Ovary (tissue), 9 donors: ENCODE data around the gene SLC4A5. TPM values are rescaled to one million over a fixed set of nuclear protein-coding genes. Genes with fewer than 3 reads are reported as not detected.

Experiments used
- DNase-seq, 5 donors: peaks; one replicate each; pipeline ENCODE4 v3.0.0-alpha.2; 2019 to 2020
- H3K27ac ChIP-seq, 2 donors: fragments of 200-600 bp; one replicate each; pipeline versions ENCODE4 v1.5.1 to v1.8.0; 2019 to 2022
- H3K27me3 ChIP-seq: fragments of 200-600 bp; one replicate; pipeline ENCODE4 v1.8.0; 2022
- H3K36me3 ChIP-seq: fragments of 200-600 bp; sonication (generic); one replicate; pipeline ENCODE4 v1.5.1; 2019
- H3K4me1 ChIP-seq: one replicate; pipeline ENCODE4 v1.8.1; 2013; ENCODE audit warnings: mild to moderate bottlenecking, moderate library complexity; ENCODE audit not compliant: insufficient read depth
- H3K4me3 ChIP-seq: fragments of 200-600 bp; sonication (generic); one replicate; pipeline ENCODE4 v1.5.1; 2017
- H3K9me3 ChIP-seq, 2 donors: fragments of 200-600 bp in 1 of 2; sonication (generic) in 1 of 2; one replicate each; pipeline versions ENCODE4 v1.5.1 to v1.8.1; 2013 to 2019; ENCODE audit warnings: mild to moderate bottlenecking in 1 of 2, moderate library complexity in 1 of 2
- EP300 ChIP-seq: sonication (generic); formaldehyde crosslinking; IDR thresholded peaks from one replicate; pipeline ENCODE4 v1.6.1; 2017; ENCODE audit warnings: antibody characterized with exemption
- POLR2A ChIP-seq: fragments of 450-650 bp; IDR thresholded peaks from one replicate; pipeline ENCODE4 v1.6.1; 2017; ENCODE audit warnings: antibody characterized with exemption, mild to moderate bottlenecking, moderate library complexity
- WGBS, 3 donors: extraction: QIAGEN DNeasy Blood & Tissue Kit in 1 of 3; methylation state at CpG; one replicate each; pipeline versions ENCODE4 v1.1.5 to v1.1.7; 2013 to 2017; 5-methylcytosine and 5-hydroxymethylcytosine counted together
- intact Hi-C, 4 donors: fragments of 100-400 bp; cut with DNase I; formaldehyde crosslinking; loops; one replicate each; pipeline versions ENCODE4 v1.11.0 to v1.15.1; 2022 to 2023
- polyA plus RNA-seq, 2 donors: library from polyadenylated mRNA; stranded (reverse); fragments of 200-250 nt in 1 of 2; fragments of 350-450 nt in 1 of 2; fragmentation: Illumina TruSeq in 1 of 2; extraction: RNeasy Lipid Tissue Mini Kit (QIAGEN cat#74804) in 1 of 2; gene quantifications; one replicate each; pipeline ENCODE4 v1.2.3, GENCODE V29; 2013 to 2014
- total RNA-seq, 7 donors: library from RNA; depleted of rRNA in 2 of 7; stranded (reverse); fragments of >200 nt in 2 of 7; fragmentation: NEBNext Ultra II Directional in 3 of 7; extraction: Animal tissue kit (Norgen Biotek cat#: 25700) in 3 of 7; gene quantifications; one replicate each; pipeline versions ENCODE4 v1.1.0 to v1.2.4, GENCODE V29; 2016 to 2023
- TF ChIP-seq, protein P1 (sequence below), 3 donors: fragments of 450-650 bp in 2 of 3; fragments of 200-600 bp in 1 of 3; IDR thresholded peaks; one replicate each; pipeline versions ENCODE4 v1.5.1 to v1.8.0; 2016 to 2022; ENCODE audit warnings: antibody characterized with exemption in 3 of 3, mild to moderate bottlenecking in 1 of 3
- donor health status: DM: no; HTN: no; CAD: no; lungs with moderate emphysema.
- donor health status: DM: no; HTN: no; CAD: no.
- donor health status: Bipolar disorder and iron deficiency.
- donor health status: DM: yes; HTN: yes; CAD: no.
- donor health status: DM: no; HTN: no; CAD: no.
- donor health status: DM: yes; HTN: yes; CAD: no.

SLC4A5 gene
- total and polyA plus RNA-seq, 9 donors, result 1.1 to 6.3 (median 2.4) TPM

DNA sequence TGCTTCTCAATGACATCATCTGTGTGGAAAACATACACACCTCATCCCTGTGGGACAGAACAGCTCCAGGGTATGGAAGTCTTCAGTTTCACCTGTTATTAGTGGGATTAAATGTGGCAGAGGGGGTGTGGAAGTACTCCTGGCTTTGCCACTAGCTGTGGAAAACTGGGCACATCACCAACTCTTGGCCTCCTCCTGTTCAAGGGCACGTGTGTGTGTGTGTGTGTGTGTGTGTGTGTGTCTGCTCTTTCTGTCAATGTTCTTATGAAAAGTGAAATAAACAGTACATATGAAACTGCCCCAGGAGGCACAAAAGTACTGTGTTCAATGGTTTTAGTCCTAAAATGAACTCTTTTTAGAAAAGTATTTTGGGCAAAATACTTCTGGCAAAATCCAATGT lies 78.9 kb downstream of the SLC4A5 start:
- TF ChIP-seq POLR2A (no peak), EP300 (no peak)
- TF ChIP-seq, protein P1, sequence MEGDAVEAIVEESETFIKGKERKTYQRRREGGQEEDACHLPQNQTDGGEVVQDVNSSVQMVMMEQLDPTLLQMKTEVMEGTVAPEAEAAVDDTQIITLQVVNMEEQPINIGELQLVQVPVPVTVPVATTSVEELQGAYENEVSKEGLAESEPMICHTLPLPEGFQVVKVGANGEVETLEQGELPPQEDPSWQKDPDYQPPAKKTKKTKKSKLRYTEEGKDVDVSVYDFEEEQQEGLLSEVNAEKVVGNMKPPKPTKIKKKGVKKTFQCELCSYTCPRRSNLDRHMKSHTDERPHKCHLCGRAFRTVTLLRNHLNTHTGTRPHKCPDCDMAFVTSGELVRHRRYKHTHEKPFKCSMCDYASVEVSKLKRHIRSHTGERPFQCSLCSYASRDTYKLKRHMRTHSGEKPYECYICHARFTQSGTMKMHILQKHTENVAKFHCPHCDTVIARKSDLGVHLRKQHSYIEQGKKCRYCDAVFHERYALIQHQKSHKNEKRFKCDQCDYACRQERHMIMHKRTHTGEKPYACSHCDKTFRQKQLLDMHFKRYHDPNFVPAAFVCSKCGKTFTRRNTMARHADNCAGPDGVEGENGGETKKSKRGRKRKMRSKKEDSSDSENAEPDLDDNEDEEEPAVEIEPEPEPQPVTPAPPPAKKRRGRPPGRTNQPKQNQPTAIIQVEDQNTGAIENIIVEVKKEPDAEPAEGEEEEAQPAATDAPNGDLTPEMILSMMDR (IDR thresholded peaks at IDR 0.05), result no peak
- WGBS, 3 donors, result 16 to 30% (median 25%) methylated on average over 1 of the region's 1 CpG
- H3K36me3 ChIP-seq, result no peaks in the 10 kb centered on the region
- H3K9me3 ChIP-seq, result no peaks in the 10 kb centered on the region
- H3K27ac ChIP-seq, result no peak overlapping the region
- intact Hi-C loops, result no loop called here
- no peak overlapping the region for H3K4me3 ChIP-seq
- DNase-seq, result no peak
- no peaks in the 10 kb centered on the region for H3K27me3 ChIP-seq
- H3K4me1 ChIP-seq, result no peaks in the 10 kb centered on the region

DNA sequence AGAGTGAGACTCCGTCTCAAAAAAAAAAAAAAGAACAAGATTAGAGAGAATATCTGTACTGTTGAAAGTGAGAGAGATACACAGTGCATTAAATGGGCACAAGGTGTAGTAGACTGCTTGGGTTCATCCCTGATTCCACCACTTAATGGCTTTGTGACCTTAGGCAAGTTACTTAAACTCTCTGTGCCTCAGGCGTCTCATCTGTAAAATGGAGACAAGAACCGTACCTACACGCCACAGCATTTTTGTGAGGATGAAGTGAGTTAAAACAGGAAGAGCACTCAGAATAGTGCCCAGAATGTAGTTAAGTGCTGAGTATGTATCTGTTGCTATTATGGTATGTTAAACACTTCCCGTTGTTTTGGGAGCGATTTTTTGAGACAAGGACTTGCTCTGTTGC lies 80.5 kb downstream of the SLC4A5 start:
- no peak overlapping the region for H3K27ac ChIP-seq
- H3K36me3 ChIP-seq, result no peaks in the 10 kb centered on the region
- 91 to 95% (median 92%) methylated on average over 6 of the region's 6 CpGs for WGBS, 3 donors
- no peaks in the 10 kb centered on the region for H3K9me3 ChIP-seq
- no peaks in the 10 kb centered on the region for H3K27me3 ChIP-seq
- H3K4me1 ChIP-seq, result no peaks in the 10 kb centered on the region
- no peak for DNase-seq
- TF ChIP-seq EP300 (no peak), POLR2A (no peak)
- TF ChIP-seq, protein P1 (IDR thresholded peaks at IDR 0.05), result no peak
- intact Hi-C loops, result no loop called here
- H3K4me3 ChIP-seq, result no peak overlapping the region

DNA sequence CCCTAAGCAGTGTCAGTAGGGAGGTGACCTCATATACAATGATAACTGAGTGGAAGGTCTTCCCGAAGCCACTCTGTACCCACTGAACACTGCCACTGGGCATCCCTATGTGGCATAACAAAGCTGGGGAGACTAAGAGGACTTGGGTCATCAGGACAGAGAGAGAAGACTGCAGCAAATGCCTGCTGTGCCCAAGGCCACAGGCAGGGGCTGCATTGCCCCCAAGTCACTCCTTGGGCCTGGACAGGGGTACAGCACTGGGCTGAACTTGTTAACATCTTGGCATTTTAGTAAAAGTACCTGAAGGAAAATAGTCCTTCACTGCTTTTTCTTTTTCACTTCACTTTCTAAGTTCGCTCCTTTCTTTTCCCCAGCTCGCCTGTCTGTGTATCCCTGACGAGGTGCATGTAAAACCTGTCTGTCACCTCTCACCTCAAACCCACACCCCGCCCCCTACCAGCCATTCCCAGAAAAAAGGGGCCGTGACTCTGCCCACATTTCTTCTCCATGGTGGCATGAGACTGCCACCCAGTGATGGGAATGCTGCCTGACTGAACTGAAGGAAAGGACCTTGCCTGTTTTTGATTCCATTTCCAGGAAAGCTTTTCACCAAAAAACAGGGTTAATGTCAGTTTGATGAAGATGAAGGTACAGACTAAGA lies 81.9 kb downstream of the SLC4A5 start:
- Histone ChIP-seq H3K9me3 (no peaks in the 10 kb centered on the region), H3K4me1 (no peaks in the 10 kb centered on the region), H3K27ac (no peak overlapping the region), H3K4me3 (no peak overlapping the region), H3K36me3 (no peaks in the 10 kb centered on the region), H3K27me3 (no peaks in the 10 kb centered on the region)
- TF ChIP-seq, protein P1 (IDR thresholded peaks at IDR 0.05), result no peak
- no peak for TF ChIP-seq POLR2A
- no peak for TF ChIP-seq EP300
- no peak for DNase-seq
- 57 to 66% (median 62%) methylated on average over 6 of the region's 6 CpGs for WGBS, 3 donors
- intact Hi-C loops, result no loop called here

DNA sequence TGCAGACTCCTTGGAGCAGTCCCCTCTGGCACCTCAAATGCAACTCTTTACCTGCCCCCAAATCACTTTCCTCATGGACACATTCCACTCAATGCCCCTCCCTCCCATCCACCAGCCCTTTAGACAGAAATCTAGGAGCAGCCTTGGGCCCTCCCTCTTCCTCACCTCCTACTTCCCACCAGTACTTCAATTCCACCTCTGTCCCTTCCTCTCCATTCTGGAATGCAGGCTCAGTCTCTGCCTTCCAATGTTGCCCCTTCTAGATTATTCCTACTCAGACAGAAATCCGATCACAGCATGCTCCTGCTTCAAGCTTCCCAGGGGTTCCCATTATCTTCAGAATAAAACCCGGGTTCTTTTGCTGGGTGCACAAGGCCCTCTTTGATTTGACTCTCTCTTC lies 82.7 kb downstream of the SLC4A5 start:
- Histone ChIP-seq H3K9me3 (no peaks in the 10 kb centered on the region), H3K27ac (no peak overlapping the region), H3K27me3 (no peaks in the 10 kb centered on the region), H3K36me3 (no peaks in the 10 kb centered on the region), H3K4me3 (no peak overlapping the region), H3K4me1 (no peaks in the 10 kb centered on the region)
- WGBS, 3 donors, result 56 to 69% (median 60%) methylated on average over 2 of the region's 2 CpGs
- no peak for TF ChIP-seq POLR2A
- TF ChIP-seq EP300, result no peak
- TF ChIP-seq, protein P1 (IDR thresholded peaks at IDR 0.05), result no peak
- no peak for DNase-seq
- intact Hi-C loops, result no loop called here
